K562 (cell line): Measurements from ENCODE around the gene UBQLNL. TPM values are rescaled to one million over a fixed set of nuclear protein-coding genes. Genes with fewer than 3 reads are reported as not detected.

ENCODE experiments used
- CBFA2T3 ChIP-seq: fragments of 450-650 bp; IDR thresholded peaks from 2 replicates; pipeline ENCODE4 v1.6.1; 2017
- CREM ChIP-seq: IDR thresholded peaks from 2 replicates; pipeline ENCODE4 v1.6.1; 2014; ENCODE audit warnings: antibody characterized with exemption, low read depth
- DIDO1 ChIP-seq: fragments of 450-650 bp; IDR thresholded peaks from 2 replicates; pipeline ENCODE4 v1.6.1; 2016; ENCODE audit warnings: low read depth, missing biosample characterization, missing genetic modification characterization
- EP300 ChIP-seq: IDR thresholded peaks from 2 replicates; pipeline ENCODE4 v1.6.1; 2012; ENCODE audit warnings: low read length, improper control_type of control experiment
- GABPB2 ChIP-seq: fragments of 250-450 bp; sonication (Bioruptor Pico); conservative IDR thresholded peaks from 2 replicates; pipeline ENCODE4 v1.5.1; 2021; ENCODE audit warnings: mild to moderate bottlenecking
- HBP1 ChIP-seq: fragments of 450-650 bp; formaldehyde crosslinking; IDR thresholded peaks from 2 replicates; pipeline ENCODE4 v1.4.0; 2022; ENCODE audit warnings: missing genetic modification characterization
- HNRNPUL1 ChIP-seq: fragments of 200-400 bp; formaldehyde crosslinking; IDR thresholded peaks from 2 replicates; pipeline ENCODE4 v1.6.1; 2017; ENCODE audit warnings: low read length
- MGA ChIP-seq: fragments of 450-650 bp; IDR thresholded peaks from 2 replicates; pipeline ENCODE4 v1.6.1; 2016; ENCODE audit warnings: mild to moderate bottlenecking, moderate library complexity
- NFIC ChIP-seq: fragments of 450-650 bp; IDR thresholded peaks from 2 replicates; pipeline ENCODE4 v1.6.1; 2017; ENCODE audit warnings: mild to moderate bottlenecking, inconsistent platforms
- PRMT5 ChIP-seq: sonication (generic); formaldehyde crosslinking; IDR thresholded peaks from 2 replicates; pipeline ENCODE4 v1.5.0; 2020; ENCODE audit warnings: missing genetic modification reagents
- ZNF592 ChIP-seq: fragments of 450-650 bp; IDR thresholded peaks from 2 replicates; pipeline ENCODE4 v1.6.1; 2017; ENCODE audit warnings: antibody characterized with exemption, mild to moderate bottlenecking
- ZNF764 ChIP-seq: fragments of 250-450 bp; sonication (Bioruptor Pico); IDR thresholded peaks from 2 replicates; pipeline ENCODE4 v1.4.0; 2020; ENCODE audit warnings: low read depth, mild to moderate bottlenecking, moderate library complexity
- polyA plus RNA-seq, 8 experiments: library from polyadenylated mRNA; depleted of rRNA in 4 of 8; stranded (reverse) in 5 of 8; unstranded in 3 of 8; fragments of >200 nt; fragmentation: Nextera tagmentation in 2 of 8; fragmentation: Illumina TruSeq in 1 of 8; extraction: Ambion mirVana in 2 of 8; extraction: Trizol in 1 of 8; gene quantifications; 2 replicates each; pipeline versions ENCODE4 v1.2.1 to v1.2.3, GENCODE V29; 2011 to 2014; ENCODE audit warnings: inconsistent platforms in 1 of 8, missing spikeins in 1 of 8
- total RNA-seq, 7 experiments: library from RNA; depleted of rRNA in 6 of 7; stranded (reverse); fragments of >200 nt in 6 of 7; fragmentation: Illumina TruSeq in 2 of 7; extraction: Trizol in 2 of 7; gene quantifications; 2 replicates each; pipeline versions ENCODE4 v1.2.1 to v1.2.3, GENCODE V29; 2011 to 2021; ENCODE audit warnings: low replicate concordance in 1 of 7

Gene UBQLNL
- total and polyA plus RNA-seq, 9 of the 15 experiments (the other 6 are each of a cell fraction or from before 2014, with no cell fraction given) = 0.07 to 0.27 (median 0.14) TPM

GRCh38 chr11:5504403-5504921 is 12.0 kb downstream of the UBQLNL start (continued):
- TF ChIP-seq MGA (no peak), HNRNPUL1 (peak; percentile 23; the same call in 1 of the 2 replicates), PRMT5 (CRISPR knock-in tag) (no peak), NFIC (0 out of 2 replicates have a peak, but pooled peaks have one; percentile 33), ZNF764 (no peak), CBFA2T3 (peak; percentile 82), DIDO1 (tag) (no peak), ZNF592 (0 out of 2 replicates have a peak, but pooled peaks have one; percentile 32), HBP1 (CRISPR knock-in tag) (0 out of 2 replicates have a peak, but pooled peaks have one; percentile 7), GABPB2 (CRISPR knock-in tag) (no peak), EP300 (0 out of 2 replicates have a peak, but pooled peaks have one; percentile 2), CREM (0 out of 2 replicates have a peak, but pooled peaks have one; percentile 8)
